GM19035 (cell line): ENCODE measurements around the gene IL5RA.

Experiments used
- ATAC-seq: cut with Tn5 transposase; IDR thresholded peaks from one replicate; pipeline ENCODE4 v1.9.1; 2021; ENCODE audit not compliant: unreplicated experiment

IL5RA gene

DNA sequence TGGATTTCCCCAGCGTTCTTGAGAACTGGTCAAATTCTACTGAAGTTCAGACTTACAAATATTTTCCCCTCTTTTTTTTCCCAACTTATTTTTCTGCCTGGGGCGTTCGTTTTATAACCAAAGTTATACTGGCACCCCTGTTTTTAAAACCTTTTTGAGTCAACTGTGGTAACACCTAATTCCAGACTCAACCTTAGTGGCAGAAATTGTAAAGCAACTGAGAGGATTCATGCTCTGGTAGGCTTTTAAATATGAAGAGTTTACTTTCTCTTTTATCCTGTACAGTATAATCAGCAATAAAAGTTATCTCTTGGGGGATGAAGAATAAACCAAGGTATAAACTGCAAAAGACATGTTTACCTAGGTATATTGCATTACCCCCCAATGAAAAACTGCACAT, 2.3 kb downstream of the IL5RA start:
- no peak for ATAC-seq

DNA sequence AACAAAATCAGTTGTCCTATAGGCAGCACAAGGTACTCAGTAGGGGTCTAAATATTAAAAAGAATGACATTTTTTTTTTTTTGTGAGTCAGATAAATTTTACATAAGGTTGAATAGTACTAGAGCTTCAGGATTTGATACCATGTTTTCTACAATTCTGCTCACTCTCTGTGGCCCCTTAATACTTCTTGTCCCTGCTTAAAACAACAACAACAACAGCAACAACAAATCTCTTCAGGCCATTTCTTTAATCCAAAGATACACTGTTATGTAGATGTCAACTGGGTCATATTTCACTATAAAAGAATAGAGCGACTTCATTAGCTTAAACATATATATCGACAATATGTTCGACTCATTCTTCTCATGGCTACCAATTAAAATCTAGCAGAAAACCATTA, 3.0 kb downstream of the IL5RA start:
- no peak for ATAC-seq

DNA sequence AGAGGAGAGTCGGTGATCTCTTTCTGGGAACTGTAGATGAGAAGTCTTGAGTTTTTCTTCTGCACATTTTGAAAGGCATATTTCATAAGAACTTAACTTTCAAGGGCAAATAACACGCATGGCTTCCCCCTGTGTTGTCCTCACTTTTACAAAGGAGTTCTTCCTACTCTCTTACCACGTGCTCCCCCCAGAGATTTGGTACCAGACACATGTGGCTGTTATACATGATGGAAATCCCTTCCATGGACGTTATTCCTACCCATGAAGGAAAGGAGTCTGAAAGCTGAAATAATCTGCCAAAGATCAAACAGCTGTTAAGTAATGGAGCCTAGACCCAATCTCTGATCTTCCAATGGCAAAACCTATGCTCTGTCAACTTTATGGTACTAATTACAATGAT, 4.4 kb downstream of the IL5RA start:
- no peak for ATAC-seq

DNA sequence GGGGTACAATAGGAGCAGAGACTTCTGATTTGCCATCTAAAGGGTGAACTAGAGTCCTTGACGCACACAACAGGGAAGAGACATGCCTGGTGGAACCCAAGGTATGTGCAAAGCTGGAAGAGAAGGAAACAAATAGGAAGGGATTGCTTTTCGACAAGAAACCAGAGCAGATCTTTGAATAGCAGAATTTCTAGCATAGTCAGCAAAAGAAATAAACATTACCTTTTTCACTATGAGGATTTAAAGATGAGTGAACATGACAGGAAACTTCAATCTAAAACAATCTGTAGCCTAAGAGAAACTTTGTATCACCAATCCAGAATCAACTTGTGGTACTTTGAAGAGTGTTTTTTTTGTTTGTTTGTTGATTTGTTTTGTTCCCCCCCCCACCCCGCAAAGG, 4.9 kb downstream of the IL5RA start:
- ATAC-seq, result no peak

DNA sequence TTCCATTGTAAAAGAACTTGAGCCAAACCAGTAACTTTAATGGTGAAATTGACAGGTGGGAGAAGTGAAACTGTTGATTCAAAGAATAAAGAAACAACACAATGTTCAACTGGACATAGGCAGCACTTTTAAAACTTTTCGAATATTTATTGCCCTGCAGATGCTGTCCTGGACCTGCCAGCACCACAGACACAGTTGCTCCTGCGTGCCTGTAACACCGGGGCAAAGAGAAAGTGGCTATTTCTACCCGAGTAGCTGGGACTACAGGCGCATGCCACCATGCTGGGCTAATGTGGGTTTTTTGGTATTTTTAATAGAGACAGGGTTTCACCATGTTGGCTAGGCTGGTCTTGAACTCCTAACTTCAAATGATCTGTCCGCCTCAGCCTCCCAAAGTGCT, 7.4 kb downstream of the IL5RA start:
- ATAC-seq, result no peak

DNA sequence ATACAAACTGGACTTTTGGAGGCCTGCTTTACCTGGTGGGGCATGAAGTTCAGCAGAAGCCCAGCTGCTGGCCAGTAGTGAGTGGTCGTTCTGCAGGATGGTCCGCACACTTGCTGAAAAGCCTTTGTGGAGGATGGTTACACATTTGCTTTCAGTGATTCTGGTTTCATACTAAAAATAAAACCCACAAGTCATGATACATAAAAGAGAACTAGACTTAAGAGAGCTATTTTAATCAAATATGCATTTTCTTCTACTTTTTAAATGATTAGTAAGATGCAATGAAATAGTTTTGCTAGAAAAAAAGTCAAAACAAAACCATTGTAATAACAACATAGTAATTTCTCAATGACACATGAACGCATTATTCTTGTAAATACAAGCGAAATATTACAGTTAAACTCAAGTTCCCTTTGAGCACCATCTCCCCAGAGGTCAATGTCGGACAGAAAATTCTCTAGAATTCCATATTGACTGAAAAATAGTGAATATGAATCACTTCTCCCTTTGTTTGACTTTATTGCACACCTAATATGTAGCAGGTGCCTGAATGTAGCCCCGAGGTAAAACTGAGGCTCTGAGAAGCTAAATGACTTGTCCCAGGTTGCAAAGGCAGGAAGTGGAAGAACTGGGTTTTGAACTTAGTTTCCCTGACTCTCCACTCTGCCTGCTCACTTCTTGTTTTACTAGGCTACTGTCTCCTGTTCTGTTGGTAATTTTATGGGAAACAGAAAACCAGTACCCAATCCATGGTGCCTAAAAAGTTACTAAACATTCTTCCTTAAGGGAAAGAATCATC, 8.3 kb downstream of the IL5RA start:
- peak; percentile 64 for ATAC-seq

DNA sequence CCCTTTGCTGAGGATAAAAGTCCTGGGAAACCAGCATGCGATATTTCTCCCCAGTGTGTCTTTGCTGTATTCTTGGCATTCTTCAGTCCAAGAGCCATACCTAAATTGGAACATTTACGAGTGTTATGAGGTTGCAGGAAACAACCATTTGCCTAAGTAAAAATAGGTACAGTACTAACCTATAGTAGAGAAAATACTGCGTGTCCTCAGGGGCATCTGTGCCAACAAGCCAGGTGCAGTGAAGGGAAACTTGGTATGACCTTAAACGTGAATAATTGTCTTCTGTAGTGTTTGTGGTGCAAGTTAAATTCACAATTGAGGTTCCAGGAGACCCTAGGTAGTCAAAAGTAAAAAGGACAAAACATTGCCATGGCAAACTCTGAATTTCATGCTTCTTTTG, 12.2 kb downstream of the IL5RA start:
- ATAC-seq, result no peak

DNA sequence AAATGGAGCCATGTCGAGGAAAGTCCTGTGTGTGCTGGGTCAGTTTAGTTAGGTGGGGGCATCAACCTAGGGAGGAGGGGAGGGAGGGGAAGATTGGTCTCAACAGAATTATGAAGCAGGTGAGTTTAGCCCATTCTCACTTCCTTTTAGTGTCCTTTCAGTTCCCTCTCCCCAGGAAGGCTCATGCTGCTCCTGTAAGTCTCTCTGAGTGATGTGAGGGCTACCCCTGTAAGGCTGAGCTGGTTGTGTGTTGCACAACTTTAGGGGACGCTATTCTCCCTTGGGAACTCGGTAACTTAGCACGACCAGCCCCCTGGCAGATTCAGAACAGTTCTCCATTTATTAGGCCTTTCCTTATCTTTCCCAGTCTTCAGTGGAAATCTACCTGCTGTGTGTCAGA, 21.2 kb downstream of the IL5RA start:
- ATAC-seq, result peak; percentile 93

DNA sequence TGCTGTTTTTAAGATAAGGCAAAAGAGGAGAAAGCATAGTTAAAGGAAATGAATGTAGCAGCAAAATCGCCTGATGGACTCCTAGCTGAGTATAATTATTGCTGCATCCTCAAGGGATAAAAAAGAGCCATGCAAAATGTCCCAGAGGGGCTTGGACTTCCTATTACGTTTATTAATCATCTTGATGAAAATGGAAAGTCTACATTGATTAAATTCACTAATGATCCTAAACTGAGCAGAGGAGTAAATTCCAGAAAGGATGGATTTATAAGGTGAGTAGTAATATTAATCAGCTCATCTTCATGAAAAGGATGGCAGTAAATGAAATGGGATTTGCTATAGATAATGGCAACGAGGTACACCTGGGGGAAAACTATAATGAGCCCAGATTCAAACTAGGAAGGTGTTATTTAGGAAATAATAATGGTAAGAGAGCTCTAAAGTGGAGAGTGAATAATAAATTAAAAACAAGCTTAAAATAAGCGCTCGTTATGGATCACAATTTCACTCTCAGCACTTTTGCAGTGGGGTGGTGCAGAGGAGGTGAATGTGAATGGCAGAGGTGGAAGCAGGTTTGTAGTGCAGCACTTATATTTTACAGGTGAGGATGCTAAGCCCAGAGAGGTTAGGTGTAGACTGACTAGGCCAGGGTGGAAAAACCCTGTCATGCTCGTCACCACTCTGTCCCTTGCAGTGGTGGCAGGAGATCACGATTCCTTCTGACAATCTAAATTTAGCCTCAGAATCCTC, 22.3 kb downstream of the IL5RA start:
- ATAC-seq, result no peak

DNA sequence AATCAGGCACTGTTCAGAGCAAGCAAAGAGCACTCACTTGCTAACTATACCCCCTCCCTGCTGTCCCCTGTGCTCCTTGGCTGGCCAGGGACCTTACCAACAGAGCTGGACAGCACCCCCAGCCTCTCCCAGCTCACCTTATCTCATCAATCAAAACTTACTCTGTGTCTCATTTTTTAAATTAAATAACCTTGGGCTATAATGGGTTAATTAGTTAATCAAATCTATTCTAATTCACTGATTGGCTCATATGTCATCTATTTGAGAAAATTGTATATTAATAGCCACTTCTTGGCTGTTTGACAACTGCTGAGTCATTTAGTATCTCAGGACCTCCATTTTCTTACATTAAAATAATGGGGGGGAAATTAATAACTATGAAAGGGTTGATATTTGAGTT, 22.9 kb downstream of the IL5RA start:
- ATAC-seq, result no peak

DNA sequence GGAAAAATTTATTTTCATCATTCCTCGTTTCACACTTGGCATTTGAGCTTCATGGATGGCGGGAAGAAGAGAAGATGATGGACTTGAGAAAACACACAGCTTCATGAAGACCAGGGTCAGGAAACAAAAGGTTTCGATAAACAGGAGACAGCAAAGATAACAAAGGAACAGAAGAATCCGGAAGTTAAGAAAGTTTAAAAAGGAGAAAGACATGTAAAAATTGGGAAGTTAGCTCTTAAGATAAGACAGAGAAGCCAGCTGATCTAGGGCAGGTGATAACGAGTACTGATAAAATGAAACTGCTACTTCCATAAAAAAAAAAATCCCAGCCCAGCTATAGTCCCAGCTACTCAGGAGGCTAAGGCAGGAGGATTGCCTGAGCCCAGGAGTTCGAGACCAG, 23.9 kb downstream of the IL5RA start:
- no peak for ATAC-seq

DNA sequence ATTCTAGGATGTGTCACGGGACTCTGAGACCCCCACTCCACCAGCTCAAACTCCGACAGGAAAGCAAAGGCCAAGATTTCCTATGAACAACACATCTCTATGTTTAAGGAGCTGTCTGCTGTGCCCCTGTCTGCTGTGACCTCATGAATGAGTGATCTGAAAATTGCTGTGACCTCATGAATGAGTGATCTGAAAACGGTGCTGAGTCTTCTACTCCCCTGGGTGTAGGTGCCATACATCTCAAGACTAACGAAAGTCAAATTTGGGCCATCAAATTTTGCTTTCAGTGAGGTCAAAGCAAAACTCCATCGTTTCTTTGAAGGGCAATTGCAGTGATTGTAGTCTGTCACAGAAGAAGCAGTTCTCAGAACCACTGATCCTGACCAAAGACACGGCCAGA, 24.4 kb downstream of the IL5RA start:
- ATAC-seq, result no peak

DNA sequence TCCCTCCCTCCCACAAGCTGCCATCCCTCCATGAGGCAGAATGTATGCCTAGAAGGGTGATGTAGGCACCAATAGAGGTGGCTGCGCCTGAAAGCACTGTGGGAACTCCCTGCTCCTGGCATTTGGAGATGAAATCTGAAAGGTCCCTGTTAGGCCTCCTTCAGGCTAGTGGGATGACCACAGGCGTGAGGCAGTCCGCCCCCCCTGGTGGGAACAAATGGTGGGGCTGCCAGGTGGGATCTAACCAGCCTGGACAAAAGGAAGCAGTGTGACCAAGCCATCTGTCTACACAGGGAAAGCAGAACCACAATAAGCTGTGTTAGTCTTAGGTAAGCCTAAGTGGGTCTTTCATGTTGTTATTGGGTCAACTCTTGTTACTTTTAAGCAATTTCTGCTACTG, 25.3 kb downstream of the IL5RA start:
- ATAC-seq, result no peak

DNA sequence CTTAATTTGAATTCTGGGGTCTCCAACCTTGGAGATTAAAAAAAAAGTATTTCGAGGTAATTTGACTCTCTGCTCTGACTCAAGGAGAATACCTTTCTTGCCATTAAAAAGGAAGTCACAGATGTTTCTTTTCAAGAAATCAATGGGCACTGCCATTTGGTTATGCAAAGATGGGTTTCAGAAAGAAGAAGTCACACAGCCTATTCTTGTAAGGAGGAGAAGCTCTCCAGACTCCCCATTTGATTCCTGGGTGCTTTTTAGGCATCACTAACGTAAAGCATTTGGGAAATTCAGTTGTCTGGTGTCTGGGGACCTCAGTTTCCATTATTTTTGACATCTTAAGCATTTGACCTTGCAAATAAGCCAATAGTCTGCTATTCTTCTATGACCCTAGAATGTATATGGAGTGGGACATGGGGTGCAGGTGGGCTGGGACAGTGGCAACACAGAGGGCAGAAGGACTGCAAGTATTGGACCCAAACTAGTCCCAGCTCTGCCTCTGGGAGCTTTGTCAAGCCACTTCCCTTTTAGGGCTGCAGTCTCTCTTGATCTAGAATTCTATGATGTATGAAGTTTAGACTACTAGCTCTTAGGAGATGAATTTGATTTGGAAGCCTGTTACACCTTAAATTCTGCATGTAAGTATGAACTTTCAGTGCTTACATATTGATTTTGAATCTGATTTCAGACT, 27.8 kb downstream of the IL5RA start:
- peak; percentile 81 for ATAC-seq

DNA sequence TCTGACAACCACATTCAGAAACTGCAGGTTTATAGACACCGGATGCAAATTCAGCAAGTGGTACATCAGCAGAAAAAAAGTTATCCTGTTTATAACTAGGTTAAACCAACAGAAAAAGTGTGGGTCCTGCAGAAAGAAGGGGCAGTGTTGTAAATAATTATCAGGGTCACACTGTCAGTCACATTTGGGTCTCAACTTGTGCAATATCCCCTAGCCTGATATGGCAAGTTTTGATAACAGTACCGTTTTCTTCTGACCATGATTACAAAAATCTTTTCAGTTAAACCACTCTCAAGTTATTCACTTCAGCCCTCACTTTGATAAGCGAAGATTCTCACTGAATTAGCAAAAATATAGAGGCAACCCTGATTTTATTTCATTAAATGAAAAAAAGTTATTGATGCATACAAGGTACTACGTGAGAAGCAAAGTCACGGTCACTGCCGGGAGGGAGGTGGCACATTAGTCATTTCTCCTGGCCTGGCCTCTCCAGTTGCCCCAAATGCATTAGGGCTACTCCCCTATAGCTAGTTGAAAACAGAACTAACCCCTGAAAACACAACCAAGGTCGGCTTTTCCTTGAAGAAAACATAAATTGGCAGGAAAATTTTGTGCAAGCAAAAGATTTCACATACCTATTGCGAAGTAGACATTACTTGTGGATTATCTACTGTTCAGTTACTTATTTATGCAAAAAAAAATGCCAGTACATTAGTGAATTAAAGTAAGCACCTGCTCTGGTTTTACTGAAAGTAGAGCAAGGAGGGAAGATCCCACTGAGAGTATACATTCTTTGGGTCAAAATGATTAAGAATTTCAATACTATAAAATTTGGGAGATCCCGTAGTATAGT, 28.6 kb downstream of the IL5RA start:
- peak; percentile 42 for ATAC-seq

DNA sequence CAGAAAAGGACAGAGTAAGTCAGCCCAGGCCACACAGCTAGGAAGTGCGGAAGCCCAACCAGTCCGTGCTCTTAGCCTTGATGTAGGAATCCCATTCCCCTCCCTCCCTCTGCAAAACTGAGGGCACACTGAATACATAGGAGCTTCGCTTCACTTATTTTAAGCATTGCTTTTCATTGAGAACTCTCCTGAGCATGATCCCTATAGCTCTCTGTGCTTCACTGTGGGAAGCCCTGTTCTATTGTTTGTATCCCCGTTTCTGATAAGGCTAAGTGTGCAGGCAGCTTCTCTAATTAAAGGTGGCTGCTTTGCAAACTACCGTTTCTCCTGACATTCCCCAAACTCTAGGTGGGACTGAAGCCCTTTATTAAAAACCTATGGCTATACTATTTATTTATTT, 29.9 kb downstream of the IL5RA start:
- no peak for ATAC-seq

DNA sequence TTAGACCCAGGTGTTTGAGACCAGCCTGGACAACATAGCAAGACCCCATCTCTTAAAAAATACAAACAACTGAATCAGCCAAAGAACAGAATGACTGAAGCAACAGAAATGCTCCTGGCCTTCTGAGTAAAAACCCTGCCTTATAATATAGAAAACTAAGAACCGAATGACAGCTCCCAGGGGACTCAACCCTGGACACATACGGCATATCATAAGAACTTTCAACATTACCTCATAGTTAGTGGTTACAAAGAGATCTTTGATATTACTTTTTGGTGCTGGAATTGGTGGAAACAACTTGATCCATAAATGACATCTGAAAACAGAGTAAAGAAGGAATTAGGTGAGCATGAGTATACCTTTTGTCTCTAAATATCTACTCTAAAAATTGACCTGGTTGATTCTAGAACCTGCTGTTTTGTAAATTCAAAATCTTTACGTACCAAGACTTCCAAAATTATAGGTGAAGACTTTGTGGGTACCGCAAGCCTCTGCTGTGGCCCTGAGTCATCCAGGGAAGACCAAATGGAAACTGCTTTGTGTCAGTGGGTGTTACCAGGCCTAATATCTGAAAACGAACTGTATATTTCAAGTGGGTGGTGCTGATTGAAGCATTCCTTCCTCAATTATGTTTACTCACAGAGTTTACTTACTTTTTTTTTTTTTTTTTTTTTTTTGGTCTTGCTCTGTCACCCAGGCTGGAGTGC, 35.5 kb downstream of the IL5RA start:
- ATAC-seq, result peak; percentile 51

DNA sequence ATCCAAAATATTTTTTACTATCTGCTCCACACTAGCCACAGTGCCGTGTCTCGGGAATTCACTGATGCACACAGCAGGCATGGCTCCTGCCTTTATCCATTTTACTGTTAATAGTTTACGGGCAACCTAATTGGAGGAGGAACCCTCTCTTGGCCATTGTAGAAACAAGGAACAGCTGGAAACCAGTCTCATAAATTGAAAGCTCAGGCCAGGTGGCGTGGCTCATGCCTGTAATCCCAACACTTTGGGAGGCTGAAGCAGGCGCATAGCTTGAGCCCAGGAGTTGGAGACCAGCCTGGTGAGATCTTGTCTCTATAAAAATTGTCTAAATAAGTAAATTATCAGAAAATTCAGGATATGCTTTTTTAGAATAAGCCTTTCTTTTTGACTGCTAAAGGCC, 39.0 kb downstream of the IL5RA start:
- no peak for ATAC-seq

DNA sequence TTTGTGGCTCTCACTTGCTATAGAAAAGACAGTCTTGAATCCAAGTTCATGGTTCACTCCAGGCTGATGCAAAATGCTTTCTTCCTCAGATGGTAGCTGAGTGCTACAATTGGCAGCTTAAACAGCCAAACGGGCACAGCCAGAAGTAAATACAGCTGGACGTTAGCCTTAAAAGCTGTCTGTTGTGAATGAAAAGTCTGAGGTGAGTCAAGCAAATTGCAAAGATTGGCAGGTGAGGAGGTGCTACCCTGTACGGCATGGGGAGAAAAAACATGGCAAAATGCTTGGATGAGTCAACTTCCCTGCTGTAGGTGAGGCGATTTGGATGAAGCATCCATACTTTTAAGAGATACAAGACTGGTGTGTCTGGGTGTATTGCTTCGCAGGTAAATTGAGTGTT, 40.5 kb downstream of the IL5RA start:
- no peak for ATAC-seq

DNA sequence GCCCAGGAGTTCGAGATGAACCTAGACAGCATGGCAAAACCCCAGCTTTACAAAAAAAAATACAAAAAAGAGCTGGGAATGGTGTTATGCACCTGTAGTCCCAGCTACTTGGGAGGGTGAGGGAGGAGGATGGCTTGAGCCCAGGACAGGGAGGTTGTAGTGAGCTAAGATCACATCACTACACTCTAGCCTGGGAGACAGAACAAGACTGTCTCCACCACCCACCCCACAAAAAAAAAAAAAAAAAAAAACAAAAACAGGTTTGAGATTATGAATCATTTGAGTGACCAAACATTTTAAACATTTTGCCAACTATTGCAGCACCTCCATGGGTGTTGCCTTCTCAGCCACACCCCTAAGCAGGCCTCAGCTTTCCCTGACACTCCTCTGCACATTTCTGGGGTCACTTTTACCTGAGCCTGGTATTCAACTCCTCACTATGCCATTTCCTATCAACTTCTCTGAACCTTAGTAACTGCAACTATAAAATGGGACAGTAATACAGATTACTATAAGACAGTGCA, 41.8 kb downstream of the IL5RA start:
- no peak for ATAC-seq
